Fibroblast of upper back skin (primary cell): ENCODE results near the gene BTN3A1.
A peak's percentile ranks its signal among the peaks of the same experiment; 100 is the strongest.
"Not testable (repeated sequence)": the region's sequence is repeated elsewhere in the genome, so short reads cannot be mapped to it uniquely, and the experiment has no call there.

ENCODE experiments used
- DNase-seq: peaks from one replicate; pipeline ENCODE4 v3.0.0-alpha.2; 2013

The BTN3A1 gene

DNA sequence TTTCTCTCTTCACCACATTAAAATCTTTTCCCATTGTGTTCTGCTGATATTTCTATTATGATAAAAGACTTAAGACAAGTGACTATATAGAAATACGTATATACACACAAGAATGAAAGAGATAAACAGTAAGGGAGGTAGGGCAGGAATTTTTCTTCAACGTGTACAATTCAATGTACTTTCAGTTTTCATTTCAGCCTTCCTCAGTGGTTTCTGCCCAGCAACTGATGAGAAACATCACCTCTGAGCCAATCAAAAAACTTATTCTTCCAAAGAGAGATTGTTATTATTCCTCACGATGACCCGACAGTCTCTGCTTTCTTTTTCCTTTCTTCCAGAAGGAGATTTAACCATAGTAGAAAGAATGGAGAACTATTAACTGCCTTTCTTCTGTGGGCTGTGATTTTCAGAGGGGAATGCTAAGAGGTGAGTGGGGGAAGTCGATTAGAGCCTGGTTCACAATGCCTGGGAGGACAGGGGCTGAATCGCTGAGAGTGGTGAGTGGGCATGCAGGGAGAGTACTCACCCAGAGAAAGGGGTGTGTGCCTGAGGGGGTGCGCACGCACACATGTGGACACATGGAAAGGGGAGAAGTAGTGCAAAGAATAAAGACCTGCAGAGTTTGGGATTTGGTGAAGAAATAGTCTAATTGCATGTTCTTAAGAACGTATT lies at the start of gene BTN3A1:
Gene BTN3A1 (plus strand): TSS at position 289 of the 672 bp plus-strand sequence. CDS start 3,289 bp downstream, outside the sequence.
- DNase-seq: peak; percentile 78

DNA sequence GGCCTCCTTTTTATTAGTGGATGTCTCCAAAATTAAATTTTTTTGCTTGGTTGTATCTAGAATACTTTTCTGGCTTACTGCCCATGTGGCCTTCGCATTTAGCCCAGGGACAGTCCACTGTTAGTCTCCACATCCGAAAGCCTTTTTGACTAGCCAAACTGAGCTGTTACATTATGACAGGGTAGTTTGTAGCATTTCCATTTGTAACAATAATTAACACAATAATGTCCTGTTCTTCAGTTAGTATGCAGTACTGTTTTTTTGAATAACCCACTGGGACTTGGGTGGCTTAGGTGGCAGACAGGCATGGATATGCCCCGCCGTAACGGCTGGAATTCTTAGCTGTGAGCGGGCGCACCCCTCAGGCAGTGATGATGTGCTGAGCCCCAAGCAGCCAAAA lies 49.8 kb upstream of the BTN3A1 start:
- DNase-seq: no peak

DNA sequence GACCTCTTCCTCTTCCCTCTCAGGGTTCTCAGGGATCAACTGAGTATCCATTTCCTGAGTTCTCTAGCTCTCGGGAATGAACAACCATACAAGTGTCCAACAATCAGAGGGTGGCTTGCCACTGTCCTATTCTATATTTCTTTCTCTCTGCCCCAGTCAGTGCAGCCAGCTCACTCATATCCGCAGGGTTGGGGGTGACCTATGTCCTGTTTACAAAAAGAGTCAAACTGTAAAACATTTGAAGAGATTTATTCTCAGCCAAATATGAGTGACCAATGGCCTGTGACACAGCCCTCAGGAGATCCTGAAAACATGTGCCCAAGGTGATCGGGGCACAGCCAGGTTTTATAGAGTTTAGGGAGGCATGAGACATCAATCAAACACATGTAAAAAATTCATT lies 47.9 kb upstream of the BTN3A1 start:
- no peak for DNase-seq

DNA sequence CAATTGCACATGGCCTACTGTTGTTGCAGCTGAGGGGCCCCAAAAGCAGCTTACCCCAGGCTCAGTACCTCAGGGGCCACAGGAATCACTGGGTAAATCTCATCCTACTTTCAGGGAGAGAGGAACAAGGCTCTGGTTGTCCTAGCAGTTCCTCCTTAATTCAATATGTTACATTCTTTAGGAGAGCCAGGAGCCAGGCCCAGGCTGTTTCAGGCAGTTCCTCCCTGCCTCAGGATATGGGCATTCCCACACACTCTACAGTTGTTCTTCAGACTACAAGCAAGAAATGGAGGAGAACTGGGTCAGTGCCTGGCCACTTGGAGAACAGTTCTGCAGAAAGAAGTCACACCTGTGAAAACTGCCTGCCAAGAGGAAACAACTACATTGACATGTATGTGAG lies 46.7 kb upstream of the BTN3A1 start:
- no peak for DNase-seq

DNA sequence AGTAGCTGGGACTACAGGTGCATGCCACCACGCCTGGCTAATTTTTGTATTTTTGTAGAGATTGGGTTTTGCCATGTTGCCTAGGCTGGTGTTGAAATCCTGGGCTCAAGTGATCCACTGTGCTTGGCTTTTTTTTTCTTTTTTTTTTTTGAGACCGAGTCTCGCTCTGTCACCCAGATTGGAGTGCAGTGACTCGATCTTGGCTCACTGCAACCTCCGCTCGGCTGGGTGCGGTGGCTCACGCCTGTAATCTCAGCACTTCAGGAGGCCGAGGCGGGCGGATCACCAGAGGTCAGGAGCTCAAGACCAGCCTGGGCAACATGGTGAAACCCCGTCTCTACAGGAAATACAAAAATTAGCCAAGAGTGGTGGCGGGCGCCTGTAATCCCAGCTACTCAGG lies 44.5 kb upstream of the BTN3A1 start:
- not testable (repeated sequence) for DNase-seq

DNA sequence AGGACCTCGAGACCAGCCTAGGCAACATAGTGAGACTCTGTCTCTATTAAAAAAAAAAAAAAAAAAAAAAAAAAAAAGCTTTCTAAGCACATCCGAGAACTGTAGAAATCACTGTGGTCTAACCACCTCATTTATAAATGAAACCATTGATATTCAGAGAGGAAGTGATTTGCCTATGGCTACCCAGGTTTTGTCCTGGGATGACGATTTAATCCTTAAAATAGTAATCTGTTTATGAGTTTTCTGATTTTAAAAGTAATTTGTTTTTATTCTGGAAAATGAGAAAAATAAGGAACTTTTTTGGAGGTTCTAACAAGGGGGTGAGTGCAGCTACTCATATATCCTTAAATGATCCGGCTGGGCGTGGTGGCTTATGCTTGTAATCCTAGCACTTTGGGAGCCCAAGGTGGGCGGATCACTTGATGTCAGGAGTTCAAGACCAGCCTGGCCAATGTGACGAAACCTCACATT lies 43.5 kb upstream of the BTN3A1 start:
- no peak for DNase-seq

DNA sequence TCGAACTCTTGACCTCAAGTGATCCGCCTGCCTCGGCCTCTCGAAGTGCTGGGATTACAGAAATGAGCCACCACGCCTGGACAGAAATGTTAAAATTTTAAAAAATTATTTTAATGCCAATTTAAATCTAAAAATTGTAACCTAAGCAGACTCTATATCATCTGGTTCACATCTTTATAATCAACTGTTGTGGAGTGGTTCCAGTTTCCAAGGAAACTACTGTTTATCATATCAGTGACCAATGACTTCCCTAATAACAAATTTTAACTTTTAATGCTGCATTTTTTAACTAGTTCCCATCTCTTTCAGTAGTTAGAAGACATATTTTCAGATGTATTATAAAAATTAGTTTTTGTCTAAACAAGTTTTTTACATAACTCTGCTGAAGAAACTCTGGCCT lies 42.3 kb upstream of the BTN3A1 start:
- DNase-seq: no peak

DNA sequence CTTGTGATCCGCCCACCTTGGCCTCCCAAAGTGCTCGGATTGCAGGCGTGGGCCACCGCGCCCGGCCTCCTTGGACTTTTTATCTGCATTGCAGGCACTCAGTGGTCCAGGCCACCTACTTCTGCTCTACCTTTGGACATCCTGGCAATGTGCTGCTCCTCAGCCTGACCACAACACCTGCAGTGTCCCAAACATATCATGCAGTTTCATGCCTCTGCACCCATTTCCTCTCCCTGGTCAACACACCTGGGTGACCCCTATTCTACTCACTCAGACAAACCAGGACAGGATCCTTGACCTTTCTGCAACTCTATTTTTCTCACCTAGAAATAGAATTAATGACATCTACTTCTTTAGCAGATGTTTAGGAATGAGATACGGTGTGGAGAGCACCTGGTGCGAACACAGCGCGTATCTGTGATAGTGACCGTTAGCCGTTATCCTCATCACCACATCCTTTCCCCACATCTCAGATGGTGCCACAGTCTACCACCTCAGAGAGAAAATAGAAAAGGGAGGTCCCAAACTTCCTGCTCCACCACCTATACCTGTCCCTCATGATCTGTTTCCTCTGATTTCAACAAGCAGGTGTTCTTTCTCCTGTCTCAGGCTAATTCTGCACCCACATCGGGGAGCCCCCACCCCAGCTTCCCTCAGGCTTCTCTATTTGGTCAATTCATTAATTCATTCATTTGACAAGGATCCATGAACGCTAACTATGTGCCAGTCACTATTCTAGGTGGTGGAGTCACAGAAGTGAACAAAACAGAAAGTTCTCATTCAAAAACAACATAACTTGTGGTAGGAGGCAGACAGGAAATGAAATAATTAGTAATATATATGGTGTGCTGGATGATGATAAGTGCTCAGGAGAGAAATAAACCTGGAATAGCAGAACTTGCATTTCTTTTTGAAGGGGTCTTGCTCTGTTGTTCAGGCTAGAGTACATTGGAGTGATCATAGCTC lies 41.3 kb upstream of the BTN3A1 start:
- no peak for DNase-seq

DNA sequence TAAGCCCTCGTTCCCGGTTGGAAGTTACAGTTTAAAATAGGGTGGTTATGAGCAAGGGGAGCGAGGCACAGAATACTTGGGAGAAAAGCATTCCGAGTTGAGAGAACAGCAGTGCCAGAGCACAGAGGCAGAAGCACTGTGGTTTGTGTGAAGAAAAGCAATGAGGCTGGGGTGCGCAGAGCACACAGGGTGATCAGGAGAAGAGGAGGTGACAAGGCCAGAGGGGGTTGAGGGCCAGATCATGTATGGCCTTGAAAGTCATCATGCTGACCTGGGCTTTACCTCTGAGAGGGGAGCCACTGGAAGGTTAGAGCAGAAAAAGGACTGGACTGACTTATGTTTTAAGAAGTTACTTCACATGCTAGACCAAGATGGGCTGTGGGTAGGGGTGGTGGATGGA lies 40.5 kb upstream of the BTN3A1 start:
- DNase-seq: no peak

DNA sequence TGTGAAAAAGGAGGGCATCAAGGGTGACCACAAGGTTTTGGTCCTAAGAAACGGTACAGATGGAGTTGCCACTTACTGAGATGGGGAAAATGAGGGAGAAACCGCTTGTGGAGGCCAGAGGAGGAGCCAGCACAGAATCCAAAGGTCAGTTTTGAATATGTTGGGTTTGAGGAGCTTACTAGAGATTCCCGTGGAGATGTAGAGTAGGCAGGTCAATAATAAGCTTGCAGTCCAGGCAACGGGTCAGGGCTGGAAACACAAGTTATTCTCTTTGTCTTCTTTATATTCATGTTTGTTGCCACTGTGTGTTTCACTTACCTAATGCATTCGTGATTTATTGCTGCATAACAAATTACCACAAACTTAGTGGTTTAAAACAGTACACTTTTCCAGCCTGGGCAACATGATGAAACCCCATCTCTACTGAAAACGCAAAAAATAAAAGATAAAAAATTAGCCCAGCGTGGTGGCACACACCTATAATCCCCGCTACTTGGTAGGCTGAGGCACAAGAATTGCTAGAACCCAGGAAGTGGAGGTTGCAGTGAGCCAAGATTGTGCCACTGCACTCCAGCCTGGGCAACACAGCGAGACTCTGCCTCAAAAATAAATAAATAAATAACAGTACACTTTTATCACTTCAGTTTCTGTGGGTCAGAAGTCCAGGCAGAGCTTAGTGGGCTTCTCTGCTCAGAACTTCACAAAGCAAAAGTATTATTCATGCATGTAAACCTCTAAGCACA lies 39.8 kb upstream of the BTN3A1 start:
- no peak for DNase-seq

DNA sequence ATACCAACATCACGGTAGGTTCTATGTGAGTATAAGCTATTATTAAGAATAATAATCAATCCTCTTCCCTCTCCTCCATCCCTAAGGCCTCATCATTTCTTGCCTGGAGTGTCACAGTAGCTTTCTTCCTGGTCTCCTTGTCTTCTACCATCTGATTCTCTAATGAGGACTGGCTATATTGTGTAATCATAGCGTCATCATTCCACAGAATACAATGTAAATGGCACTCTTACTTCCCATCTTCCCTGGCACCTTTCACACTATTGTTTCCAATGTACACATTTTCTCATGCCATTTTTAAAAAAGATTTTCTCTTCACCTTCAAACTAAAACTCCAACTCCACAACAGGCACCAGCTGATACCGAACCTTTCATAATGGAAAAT lies 39.2 kb upstream of the BTN3A1 start:
- DNase-seq: no peak

DNA sequence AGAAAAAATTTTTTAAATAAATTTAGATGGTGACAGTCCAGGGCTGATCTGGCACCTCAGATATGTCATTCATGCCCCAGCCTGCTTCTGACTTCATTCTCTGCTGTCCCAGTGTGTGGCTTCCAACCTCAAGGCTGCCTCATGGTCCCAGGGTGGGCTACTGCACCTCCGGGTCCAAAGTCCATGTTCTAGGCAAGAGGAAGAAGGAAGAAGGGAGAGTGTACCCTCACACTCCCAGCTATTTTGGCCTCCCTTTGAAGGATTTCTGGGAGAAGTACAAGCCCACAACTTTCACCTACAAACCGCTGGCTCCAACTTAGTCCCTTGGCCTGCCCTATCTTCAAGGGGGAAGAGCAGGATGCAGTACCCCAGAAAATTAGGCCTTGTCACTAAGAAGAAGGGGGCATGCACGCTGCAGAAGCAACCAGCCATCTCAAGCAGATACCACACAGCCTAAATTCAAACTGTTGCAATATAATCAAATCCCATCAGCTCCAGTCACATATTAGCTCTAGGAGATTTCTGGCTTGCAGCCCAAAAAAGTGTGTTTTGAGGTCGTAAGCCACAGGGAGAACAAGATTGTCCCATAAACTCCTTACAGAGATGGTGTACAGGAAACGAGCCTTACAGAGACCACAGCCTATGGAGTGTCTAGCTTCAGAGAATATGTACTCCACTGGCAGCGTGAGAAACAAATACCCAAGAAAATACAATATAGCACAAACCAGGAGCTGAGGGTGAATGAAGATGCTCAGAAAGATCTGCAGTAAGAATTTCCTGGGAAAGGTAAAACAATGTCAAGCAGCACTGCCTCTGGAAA lies 38.0 kb upstream of the BTN3A1 start:
- DNase-seq: peak; percentile 38

DNA sequence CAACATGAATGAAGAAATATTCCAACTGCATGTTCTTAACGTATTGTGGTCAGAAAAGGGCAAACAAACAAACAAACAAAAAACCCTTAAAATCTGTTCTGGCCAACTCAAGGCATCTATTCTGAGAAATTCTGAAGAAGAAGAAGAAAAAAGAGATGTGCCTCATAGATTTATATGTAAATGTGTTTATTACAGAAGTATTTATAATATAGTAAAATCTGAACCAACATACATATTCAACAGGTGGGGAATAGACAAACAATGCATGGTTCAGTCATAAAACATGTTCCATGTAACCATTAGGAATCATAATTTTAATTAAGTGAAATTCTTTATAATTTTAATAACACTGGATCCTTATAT lies 36.5 kb upstream of the BTN3A1 start:
- DNase-seq: no peak

DNA sequence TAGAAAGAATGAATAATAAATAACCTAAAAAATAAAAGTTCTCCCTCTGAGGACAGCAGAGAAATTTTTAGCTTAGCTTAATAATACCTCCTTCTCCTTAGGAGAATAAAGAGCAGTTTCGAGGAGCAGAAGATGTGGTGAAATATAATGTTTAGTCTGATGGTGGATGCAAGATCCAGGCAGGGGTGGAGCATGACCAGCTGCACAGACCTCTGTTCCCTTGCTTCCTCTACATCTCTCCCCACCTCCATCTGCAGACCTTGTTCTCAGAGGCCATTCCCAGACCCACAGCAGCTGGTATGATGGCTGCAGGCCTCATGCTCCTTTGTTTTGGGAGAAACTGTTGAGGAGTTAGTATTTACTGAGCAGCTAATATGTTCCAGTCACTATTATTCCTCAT lies 35.6 kb upstream of the BTN3A1 start:
- DNase-seq: no peak

DNA sequence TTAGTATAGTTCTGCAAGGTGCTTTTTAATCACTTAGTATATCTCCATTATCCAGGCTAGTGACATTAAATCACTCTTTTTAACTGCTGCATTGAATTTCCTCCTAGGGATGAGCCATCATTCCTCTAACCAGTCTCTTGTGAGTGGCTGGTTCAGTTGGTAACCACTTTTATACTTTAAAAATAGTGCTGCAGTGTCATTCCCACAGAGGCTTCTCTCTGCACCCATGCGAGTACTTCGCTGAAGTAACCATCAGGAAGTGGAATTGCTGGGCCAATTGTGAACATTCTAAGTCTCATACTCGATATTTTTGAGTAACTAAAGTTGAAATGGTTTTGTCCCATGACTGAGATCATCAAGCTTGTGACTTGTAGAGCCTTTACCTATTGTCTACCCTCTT lies 35.0 kb upstream of the BTN3A1 start:
- no peak for DNase-seq

DNA sequence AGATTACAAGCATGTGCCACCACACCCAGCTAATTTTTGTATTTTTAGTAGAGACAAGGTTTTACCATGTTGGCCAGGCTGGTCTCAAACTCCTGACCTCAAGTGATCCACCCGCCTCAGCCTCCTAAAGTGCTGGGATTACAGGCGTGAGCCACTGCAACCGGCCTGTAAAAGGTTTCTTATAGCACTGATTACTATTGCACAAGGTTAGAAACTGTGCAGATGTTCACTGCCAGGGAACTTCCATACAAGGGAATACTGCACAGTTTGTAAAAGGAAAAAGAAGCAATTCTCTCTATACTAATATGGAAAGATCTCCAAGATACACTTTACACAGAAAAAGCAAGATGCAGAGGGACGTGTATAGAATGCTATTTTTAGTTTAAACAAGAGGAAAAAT lies 30.3 kb upstream of the BTN3A1 start:
- not testable (repeated sequence) for DNase-seq

DNA sequence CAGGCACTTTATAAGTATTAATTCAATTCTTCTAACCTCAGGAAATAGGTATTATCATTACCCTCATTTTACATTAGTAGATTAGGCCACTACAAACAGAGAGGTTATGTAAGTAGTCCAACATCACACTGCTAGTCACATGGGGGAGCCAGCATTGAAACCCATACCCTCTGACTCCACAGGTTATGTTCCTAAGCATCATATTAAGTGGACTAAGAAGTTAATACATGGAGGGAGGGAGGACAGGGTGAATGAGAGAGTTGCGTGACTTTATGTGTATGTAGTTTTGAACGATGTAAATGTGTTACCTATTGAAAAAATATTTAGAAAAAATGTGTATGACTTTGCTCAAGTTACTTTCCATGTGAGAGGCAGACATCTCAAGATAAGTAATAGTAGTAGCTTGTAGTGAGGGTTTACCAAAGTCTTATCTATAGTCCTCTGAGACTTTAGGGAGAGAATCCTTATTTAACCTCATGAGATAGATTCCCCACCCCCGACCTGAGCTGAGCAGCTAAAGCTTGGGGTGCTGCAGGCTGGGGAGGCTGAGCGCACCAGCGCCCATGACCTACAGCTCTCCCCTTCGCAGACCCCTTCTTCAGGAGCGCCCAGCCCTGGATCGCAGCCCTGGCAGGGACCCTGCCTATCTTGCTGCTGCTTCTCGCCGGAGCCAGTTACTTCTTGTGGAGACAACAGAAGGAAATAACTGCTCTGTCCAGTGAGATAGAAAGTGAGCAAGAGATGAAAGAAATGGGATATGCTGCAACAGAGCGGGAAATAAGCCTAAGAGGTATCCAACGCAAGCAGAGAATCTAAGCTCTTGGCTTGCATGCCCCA lies 29.5 kb upstream of the BTN3A1 start:
- no peak for DNase-seq

DNA sequence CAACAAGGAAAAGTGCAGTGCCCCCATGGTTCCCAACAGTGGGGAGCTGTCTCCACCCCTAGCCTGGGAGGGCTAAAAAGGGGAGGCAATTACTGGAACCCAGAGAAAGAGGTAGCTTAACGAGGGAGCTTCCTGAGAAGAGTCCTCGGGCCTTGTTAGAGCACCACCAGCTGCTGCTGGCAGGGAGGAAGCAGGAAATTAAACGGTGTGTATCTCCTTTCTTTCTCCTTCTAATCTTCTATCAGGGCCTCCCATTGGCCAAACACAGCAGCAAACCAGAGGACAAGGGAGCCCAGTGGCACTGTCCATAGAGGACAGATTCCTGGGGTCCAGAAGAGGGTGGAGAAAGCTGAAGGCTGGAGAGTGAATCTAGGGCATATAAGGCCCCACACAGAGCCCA lies 26.8 kb upstream of the BTN3A1 start:
- no peak for DNase-seq

DNA sequence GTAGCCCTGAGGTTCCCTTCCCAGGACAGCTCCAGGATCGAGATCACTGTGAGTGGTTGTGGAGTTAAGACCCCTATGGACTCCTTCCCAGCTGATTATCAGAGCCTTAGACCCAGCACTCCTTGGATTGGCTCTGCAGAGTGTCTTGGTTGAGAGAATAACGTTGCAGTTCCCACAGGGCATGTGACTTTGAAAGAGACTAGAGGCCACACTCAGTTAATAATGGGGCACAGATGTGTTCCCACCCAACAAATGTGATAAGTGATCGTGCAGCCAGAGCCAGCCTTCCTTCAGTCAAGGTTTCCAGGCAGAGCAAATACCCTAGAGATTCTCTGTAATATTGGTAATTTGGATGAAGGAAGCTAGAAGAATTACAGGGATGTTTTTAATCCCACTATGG lies 24.4 kb upstream of the BTN3A1 start:
- no peak for DNase-seq

DNA sequence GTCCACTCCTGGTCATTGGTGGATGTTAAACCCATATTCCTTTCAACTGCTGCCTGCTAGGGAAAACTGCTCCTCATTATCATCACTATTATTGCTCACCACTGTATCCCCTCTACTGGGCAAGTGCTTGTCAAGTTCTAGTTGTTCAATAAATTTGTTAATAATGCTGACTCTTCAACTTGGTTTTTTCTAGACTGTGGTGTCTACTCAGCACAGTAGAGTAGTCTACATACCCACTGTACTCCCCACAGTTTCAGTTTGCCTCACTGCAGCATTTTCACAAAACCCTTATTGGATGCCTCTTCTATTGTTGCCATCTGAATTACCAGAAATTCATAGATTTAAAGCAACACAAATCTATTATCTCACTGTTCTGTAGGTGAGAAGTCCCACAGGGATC lies 23.9 kb upstream of the BTN3A1 start:
- not testable (repeated sequence) for DNase-seq

DNA sequence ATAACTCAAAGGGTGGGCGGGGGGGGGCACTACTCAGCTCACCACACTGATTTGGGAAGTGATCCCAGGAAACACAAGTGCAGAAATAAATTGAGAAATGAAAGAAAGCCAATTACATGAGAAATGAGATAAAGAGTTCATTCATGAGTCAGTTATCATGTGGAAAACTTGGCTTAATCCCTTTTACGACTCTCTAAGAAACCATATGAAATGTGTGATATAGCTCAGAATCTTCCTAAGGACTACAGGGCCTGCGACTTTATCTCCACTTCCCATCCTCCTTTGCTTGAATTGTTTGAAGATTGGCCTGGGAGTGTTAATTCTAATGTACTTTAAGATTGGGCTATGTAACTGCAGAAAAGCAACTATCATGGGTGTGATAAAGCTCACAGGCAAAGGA lies 22.8 kb upstream of the BTN3A1 start:
- no peak for DNase-seq

DNA sequence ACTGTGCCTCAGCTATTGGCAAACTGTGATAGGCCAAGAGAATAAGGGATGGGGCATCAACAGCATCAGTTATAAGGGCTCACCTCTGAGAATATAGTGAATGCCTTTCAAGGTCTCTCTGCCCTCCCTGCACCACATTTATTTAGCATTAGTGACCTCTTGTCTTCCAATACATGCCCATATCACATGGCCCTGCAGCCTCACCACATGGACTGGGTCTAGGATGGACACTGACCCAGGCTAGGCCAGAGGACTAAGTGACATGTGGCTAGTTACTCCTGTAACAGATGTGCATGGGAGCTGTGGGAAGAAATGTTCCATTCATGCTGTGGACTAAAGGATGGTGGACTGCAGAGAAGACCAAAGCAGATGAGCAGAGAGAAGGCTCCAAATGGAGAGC lies 22.3 kb upstream of the BTN3A1 start:
- DNase-seq: no peak
